Measurements from ENCODE around the gene CCR3. TPM values are rescaled to one million over a fixed set of nuclear protein-coding genes. Genes with fewer than 3 reads are reported as not detected.

CCR3 gene
- total and polyA plus RNA-seq, 2 experiments from 2014 or later = not detected

GRCh38 chr3:46203681-46204080 is 38.6 kb upstream of the CCR3 start:
- no peaks in the 10 kb centered on the region for H3K79me2 ChIP-seq (replicated peaks; ENCODE audit: insufficient read depth)
- ATAC-seq = no peak
- Mint-ChIP-seq H3K36me3 (ENCODE audit: low read depth) (no peaks in the 10 kb centered on the region), H3K27ac (no peak overlapping the region), H3K4me3 (no peak overlapping the region; the same call in 2 of the 3 replicates), H3K4me1 (peaks cover 8% of the 10 kb centered on the region), H3K27me3 (ENCODE audit: insufficient read depth, low read depth, poor library complexity) (peaks cover 2% of the 10 kb centered on the region), H3K9me3 (peaks cover 5% of the 10 kb centered on the region; the same call in 1 of the 3 replicates)
- H3K4me3 ChIP-seq = no peak overlapping the region
- peaks cover 14% of the 10 kb centered on the region; the same call in 1 of the 2 replicates for H3K9me2 ChIP-seq (ENCODE audit: insufficient read depth)
- no peak for DNase-seq (ENCODE audit: low spot score)
- no peaks in the 10 kb centered on the region for H3K36me3 ChIP-seq (ENCODE audit: insufficient read depth)
- no peaks in the 10 kb centered on the region for H3K27me3 ChIP-seq (ENCODE audit: insufficient read depth)
- H3K4me1 ChIP-seq (ENCODE audit: insufficient read depth) = peaks cover 5% of the 10 kb centered on the region; the same call in 1 of the 2 replicates
- no peak overlapping the region for H3K27ac ChIP-seq (ENCODE audit: low read depth)
- TF ChIP-seq CTCF (conservative IDR thresholded peaks at IDR 0.05; ENCODE audit: low read depth in 2 of 2) = no peak
- TF ChIP-seq CREB1 (CRISPR knock-in tag; IDR thresholded peaks at IDR 0.05; ENCODE audit: low read depth) = no peak
- no peak for TF ChIP-seq NANOG (IDR thresholded peaks at IDR 0.05; ENCODE audit: borderline replicate concordance)
- no peak for TF ChIP-seq ZNF331 (CRISPR knock-in tag; IDR thresholded peaks at IDR 0.05; ENCODE audit: low read depth)
- no peak for TF ChIP-seq JUNB (IDR thresholded peaks at IDR 0.05; ENCODE audit: unreplicated experiment)
- TF ChIP-seq STAT1 (IDR thresholded peaks at IDR 0.05; ENCODE audit: unreplicated experiment) = no peak
- TF ChIP-seq ETS1 (IDR thresholded peaks at IDR 0.05) = no peak
- TF ChIP-seq EZH2 (IDR thresholded peaks at IDR 0.05; ENCODE audit: low read depth, unreplicated experiment) = no peak
- TF ChIP-seq POLR2AphosphoS5 (IDR thresholded peaks at IDR 0.05; ENCODE audit: low read depth) = no peak
- no peak for TF ChIP-seq ZNF462 (CRISPR knock-in tag; IDR thresholded peaks at IDR 0.05)
- no peak for TF ChIP-seq ZNF114 (CRISPR knock-in tag; IDR thresholded peaks at IDR 0.05)
- TF ChIP-seq EZH2phosphoT487 (IDR thresholded peaks at IDR 0.05; ENCODE audit: unreplicated experiment) = no peak
- H3K4me2 ChIP-seq = no peak overlapping the region
- no peak overlapping the region for H2AFZ ChIP-seq
- H4K20me1 ChIP-seq (replicated peaks; ENCODE audit: insufficient read depth) = no peaks in the 10 kb centered on the region
- no peaks in the 10 kb centered on the region for H3F3A ChIP-seq (replicated peaks; ENCODE audit: low read depth)
